G401 (cell line): Measurements from ENCODE around the gene SLC4A5. TPM values are rescaled to one million over a fixed set of nuclear protein-coding genes. Genes with fewer than 3 reads are reported as not detected.
"Not testable (repeated sequence)": the region's sequence is repeated elsewhere in the genome, so short reads cannot be mapped to it uniquely, and the experiment has no call there.

ENCODE experiments used
- DNase-seq: peaks from one replicate; pipeline ENCODE4 v3.0.0-alpha.2; 2015; ENCODE audit warnings: low spot score
- in situ Hi-C: cut with HindIII; loops from 2 replicates; pipeline ENCODE4 v1.10.0; 2016; ENCODE audit warnings: low sequenced_read_pairs, mixed read lengths
- total RNA-seq: library from RNA; depleted of rRNA; stranded (reverse); fragments of >200 nt; shearing (Covaris generic); gene quantifications from 2 replicates; pipeline ENCODE4 v1.2.3, GENCODE V29; 2014

Gene SLC4A5
- total RNA-seq, 1 experiment from 2014 or later: not detected

DNA sequence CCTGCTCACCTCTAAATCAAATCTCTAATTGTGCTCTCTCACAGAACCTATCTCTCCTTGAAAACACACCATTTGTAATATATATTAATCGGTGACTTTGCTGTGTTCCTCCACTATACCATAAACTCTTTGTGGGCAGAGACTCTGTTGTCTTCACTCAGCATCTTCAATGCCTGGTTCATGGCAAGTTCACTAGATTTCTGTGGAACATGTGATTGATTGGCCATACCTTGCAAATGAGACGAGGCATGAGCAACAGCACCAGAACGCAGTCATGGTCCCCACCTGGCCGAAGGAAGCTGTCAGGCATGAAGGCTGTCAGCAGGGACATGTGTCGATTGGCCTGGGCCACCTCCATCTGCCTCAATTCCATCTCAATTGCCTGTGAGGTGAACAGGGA is 25.3 kb upstream of the SLC4A5 start:
- no peak for DNase-seq
- in situ Hi-C loops: no loop called here

DNA sequence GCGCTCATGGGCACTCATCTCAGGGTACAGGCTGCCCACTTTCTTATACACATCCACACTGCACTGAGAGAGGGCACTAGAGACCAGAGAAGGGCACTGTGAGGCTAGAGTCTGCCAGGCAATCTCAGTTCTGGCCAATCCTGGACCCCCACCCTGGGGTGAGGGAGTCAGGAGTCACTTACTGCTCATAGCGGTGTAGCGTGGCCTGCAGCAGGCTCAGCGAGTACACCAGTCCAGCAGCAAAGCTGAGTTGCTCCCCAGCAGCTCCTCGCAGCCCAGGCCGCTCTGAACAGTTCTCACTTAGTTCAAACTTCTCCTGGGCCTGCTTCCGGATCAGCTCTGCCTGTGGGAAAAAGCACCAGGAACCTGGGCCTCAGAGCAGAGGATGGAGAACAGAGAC is 24.6 kb upstream of the SLC4A5 start:
- in situ Hi-C loops: no loop called here
- no peak for DNase-seq

DNA sequence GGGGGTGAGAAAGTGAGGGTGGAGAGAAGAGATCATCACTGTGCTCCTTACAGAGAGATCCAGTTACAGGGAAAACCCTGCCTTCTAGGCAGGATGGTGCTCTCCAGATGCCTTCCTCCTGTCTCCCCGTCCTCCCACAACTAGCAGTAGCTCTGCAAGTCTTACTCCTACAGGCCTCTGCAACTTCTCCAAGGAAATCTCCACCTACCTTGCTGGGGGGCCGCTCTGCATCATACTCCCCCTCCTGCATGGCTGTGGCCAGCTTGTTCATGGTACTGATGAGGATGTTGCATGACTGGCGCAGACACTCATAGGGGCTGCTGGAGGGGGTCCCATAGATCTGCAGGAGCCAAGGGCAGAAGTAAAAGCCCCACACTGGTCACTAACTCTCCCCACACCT is 22.8 kb upstream of the SLC4A5 start:
- in situ Hi-C loops: no loop called here
- no peak for DNase-seq

DNA sequence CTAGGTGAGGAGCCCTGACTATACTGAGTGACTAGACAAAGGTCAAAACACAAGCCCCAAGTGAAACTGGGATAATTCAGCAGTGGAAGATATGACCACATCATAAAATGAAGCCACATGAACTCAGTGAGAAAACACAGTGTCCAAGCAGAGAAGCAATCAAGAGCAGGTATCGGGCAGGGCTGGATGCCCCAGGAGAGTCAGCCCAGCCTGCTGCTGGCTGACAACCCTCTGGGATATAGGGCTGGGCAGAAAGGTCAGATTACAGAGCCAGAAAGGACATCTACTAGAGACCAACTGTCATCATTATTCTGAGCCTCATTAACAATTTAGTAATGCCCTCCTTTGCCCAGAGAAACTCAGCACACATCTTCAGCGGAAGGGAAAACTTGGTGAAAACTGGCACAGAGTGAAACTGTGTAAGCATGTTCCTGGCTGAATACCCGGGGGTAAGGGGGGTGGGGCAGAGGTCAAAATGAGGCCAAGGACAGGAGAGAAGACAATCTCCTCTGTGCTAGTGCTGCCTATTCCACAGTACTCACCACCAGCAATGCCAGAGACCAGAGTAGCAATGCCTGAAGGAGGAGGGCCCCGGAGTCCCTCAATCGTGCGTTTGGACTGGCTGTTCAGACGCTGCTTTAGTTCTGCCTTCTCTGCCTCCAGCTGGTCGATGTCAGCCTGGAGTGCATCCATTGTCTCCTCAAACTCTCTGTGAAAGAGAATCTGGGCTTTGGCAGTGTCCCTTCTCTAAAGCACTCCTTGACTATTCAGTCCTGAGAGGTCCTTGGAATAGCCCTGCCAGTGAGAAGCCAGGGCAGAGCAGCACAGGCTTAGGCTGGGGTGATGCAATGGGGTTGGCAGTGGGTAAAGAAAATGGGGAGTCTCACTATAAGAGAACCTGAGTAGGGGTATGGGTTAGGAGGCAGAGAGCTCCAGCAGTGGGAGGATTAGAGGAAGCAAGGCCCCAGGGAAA is 21.6 kb upstream of the SLC4A5 start:
- in situ Hi-C loops: no loop called here
- DNase-seq: peak; percentile 31

DNA sequence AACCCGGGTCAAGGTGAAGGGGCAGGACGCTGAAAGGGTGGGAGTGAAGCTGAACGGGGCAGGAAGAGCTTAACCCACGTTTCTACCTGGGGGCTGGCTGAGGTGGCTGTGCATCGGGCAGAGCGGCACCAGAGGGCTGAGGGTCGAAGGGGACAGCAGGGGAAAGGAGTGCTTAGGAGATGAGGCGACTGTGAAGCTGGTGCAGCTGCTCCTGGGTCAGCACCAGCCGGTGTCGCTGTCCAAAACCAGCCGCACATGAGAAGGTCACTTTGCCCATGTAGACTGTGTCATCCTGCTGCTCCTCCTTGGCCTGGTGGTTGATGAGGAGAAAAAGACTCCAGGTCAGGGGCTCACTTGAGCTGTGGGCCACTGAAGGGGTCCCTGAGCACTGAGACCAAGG is 18.1 kb upstream of the SLC4A5 start:
- DNase-seq: no peak
- in situ Hi-C loops: no loop called here

DNA sequence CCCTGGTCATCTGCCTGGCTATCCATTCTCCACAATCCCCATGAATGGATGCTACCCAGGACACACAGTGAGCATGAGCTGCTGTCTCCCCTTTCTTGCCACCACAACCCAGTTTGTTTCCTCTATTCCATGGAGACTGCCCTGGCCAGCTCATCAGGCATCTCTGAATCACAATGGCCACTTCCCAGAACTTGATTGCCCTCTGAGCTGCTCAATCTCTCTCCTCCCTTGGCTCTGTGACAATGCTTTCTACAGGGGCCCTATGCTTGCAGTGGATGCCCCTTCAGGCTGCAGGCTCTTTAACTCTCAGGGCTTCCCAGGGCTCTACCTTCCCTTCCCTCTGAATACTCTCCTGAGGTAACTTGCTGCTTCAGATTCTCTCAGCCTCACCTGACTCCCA is 14.4 kb upstream of the SLC4A5 start:
- DNase-seq: no peak
- in situ Hi-C loops: no loop called here

DNA sequence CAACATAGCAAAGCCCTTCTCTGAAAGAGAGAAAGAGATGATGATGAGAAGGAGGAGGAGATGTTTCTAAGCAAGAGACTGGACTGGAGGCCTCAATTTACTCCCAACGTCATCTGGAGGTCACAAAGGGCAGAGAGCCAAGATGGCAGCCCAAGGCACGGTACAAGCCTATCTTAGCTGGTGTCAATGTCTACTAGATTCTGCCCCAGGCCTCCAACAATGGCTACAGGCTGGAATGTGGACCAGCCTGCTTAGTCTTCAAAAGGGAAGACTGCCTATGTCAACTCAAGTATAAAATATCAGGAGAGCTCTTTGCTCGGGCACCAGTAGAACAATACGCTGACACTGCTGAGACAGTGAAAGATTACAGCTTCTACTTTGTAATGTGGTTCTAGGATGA is 6.7 kb upstream of the SLC4A5 start:
- in situ Hi-C loops: no loop called here
- no peak for DNase-seq

DNA sequence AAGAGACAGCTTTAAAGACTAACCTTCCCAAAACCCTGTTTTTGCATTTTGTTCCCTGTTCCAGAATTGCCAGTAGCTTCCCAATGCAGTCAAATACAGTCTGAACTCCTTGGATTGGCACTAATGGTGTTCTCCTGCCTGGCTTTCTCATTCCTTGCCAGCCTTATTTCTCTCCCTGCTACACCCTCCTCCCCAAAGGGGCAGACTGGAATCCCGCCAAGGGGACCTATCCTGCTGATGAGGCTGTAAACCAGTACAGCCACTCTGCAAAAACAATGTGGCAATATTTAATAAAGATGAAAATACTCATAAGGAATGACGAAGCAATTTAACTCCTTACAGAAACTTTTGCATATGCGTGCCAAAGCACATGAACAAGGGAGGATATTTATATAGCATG is 4.5 kb upstream of the SLC4A5 start:
- in situ Hi-C loops: no loop called here
- DNase-seq: no peak

DNA sequence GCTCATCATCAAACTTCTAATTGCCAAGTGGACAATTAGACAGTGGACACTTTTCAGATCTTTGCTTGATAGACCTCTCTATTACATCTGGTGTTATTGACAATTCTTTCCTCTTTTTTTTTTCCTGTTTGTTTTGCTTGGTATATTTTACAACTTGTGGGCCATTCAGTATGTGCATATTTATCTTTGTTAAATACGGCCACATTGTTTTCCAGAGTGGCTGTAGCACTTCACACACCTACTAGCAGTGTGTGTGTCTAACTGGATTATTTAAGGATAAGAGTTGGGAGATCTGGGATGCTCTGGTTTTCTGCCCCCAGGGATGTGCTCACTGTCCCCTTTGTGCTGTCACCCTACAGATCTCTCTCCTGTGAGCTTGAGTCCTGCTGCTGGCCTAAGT is 4.1 kb upstream of the SLC4A5 start:
- in situ Hi-C loops: no loop called here
- DNase-seq: no peak

DNA sequence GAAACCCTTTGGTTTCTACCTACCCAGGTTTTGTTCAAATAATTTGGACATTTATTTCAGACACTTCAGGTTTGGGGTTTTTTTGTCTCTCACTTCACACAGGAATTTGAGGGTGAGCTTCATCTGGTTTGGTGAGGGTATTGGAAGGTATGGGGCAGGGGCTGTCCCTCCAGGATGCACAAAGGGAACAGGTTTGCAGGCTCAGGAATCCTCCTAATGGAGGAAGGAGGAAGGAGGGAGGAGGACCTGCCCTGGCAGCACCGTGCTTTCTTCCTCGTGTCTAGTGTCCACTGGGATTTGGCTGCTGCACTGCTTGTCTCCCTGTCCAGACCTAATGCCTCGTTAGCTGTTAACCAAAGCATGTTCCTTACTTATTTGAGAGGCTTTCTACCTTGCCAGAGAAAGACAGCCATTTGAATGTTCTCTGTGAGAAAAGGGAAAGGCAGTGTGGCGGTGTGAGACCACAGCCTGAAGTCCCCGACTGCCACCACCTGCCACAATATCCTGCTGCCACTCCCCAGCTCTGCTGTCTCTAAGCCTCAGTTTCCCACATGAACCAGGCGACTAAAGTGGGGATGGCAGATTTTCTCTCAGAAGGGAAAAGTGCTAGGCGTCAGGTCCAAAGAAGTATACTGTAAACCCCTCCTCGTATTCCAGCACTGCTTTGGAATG is 2.2 kb upstream of the SLC4A5 start:
- in situ Hi-C loops: no loop called here
- no peak for DNase-seq

DNA sequence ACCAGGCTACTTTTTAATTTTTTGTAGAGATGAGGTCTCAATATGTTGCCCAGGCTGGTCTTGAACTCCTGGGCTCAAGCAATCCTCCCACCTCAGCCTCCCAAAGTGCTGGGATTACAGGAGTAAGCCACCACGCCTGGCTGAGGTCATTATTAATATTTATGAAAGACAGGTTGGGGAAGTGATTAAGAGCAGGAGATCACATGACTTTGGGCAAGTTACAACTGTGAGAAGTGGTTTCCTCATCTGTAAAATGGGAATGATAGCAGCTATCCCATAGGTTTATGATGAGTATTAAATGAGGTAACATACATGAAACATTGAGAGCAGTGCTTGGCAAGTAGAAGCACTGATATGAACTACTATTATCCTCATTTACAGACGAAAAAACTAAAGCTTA is 7.0 kb downstream of the SLC4A5 start:
- DNase-seq, in situ Hi-C loops: not testable (repeated sequence)

DNA sequence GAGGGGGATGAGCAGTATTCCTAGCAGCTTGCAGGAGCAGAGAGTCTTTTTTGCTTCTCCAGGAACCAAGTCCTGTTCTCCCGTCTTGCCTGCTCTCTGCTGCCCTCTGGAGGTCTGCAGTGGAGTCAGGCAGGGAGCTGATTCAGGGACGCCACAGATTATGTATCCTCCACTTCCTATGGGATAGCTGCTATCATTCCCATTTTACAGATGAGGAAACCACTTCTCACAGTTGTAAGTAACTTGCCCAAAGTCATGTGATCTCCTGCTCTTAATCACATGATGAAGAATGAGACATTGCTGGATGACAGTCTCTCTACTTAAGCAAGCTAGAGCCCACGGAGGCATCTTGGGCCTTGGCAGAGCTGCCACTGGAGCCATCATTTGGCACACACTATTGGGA is 8.3 kb downstream of the SLC4A5 start:
- DNase-seq: peak; percentile 92
- in situ Hi-C loops: no loop called here

DNA sequence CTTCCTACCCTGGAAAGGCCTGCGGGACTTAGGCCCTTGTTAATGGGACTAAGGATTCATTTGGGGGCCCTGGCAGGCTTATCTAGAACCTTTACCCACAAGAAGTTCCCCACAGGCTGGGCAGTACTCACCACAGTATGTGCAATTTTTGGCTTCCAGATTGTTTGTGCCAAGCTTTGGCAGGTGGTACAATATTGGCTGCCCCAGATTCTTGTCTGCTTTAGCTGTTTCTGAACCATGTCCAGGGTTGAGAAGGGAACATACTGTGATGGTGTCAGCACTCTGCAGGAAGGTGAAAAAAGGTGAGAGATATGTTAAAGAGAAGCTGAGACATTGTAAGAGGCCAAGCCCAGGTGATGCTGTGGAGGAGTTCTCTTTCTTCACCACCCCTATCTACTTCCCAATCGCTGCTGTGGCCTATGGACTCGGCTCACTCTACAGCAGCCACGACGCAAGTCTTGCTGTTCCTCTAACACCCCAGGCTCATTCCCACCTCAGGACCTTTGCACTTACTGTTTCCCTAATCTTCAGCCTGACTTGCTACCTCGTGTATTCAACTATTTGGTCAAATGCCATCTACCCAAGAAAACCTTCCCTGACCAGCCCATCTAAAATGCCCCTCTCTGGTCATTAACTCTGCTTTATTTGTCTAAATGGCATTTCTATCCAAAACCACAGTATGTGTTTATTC is 9.2 kb downstream of the SLC4A5 start:
- in situ Hi-C loops: no loop called here
- DNase-seq: peak; percentile 98

DNA sequence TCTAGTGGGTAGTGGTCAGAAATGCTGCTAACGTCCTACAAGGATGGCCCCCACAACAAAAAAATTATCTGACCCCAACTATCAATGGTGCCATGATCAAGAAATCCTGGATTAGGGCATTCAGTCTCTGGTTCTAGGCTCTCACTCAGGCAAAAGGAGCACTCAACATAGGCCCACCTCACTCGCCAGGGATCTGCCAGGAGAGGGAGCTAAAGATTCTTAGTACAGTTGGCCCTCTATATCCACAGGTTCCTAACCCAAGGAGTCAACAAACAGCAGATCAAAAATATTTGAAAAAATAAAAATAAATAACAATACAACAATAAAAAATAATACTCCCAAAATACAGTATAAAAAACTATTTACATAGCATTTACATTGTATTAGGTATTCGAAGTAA is 10.0 kb downstream of the SLC4A5 start:
- peak; percentile 39 for DNase-seq
- in situ Hi-C loops: no loop called here

DNA sequence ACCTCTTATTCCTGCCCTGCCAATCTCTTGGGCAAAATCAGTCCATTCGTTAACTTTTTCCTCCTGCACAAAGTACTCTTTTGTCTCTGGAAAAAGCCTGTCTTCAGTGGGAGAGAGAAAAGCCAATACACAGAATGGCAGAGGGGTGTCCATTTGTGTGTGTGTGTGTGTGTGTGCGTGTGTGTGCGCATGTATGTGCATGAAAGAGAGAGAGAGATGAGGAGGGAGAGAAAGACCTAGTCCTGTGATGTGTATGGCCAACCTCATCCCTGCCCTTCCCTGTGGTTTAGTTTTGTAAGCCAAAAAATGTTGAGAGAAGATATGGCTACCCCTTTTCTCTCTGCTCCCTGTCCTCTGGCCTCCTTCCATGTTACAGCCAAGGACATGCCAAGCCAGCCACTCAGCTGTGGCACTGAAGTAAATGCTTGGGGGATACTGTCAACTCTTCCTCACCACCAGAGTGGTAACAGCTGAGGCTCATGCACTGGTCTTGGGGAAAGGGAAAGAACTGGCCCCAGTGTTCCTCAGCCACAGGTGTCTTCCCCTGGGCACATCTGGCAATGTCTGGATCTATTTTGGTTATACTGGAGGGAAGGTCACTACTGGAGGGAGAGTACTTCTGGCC is 10.6 kb downstream of the SLC4A5 start:
- in situ Hi-C loops: no loop called here
- DNase-seq: peak; percentile 32

DNA sequence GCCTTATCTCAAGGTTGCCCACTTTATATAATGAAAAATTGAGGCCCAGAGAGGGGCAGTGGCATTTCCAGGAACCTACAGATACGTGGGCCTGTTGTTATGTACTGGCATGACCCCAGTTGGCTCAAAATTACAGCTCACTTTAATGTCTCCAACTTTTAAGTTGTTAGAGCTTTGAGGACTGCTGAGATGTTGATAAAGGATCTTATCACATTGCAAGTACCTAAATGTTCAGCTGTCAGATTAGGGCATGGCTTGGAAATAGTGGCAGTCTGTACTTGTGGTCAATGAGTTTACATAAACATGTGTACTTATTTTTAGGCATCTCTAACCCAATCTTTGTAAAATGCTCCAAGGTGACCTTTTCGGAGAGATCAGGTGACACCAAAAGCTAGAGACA is 14.6 kb downstream of the SLC4A5 start:
- no peak for DNase-seq
- in situ Hi-C loops: no loop called here

DNA sequence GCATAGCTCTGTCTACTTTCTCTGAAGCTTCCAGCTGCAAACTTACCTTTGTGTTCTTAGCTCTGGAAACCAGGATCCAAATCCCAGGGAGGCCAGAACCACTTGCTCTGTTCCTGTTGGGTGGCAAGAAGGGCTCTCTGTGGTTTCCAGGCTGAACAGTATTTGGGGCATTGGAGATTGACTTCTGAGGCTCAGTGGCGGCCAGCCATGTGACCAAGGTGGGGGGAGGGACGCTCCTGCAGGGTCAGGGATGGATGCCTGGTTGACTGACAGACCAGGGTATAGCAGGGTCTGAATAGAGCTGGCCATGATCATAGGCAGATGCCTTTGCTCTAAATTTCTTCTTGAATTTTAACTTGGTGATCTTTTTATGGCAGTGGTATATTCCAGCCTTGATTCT is 15.1 kb downstream of the SLC4A5 start:
- in situ Hi-C loops: no loop called here
- no peak for DNase-seq

DNA sequence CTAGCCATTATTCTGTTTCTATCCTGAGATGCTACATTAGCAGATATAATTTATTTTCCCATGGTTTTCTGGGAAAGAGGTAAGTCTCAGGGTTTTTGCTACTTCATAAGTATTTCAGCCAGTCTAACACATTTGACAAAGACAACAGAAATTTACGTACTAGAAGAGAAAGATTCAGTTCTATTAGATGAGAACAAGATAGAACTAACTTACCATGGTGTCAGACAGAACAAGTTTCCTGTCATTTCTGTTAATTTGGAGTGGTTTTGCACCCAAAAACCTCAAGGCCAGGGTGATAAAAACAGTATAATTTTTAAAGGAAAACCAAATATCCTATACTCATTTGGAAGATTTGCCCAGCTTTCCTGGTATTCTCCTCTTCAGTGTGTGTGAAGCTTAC is 15.6 kb downstream of the SLC4A5 start:
- in situ Hi-C loops: no loop called here
- no peak for DNase-seq

DNA sequence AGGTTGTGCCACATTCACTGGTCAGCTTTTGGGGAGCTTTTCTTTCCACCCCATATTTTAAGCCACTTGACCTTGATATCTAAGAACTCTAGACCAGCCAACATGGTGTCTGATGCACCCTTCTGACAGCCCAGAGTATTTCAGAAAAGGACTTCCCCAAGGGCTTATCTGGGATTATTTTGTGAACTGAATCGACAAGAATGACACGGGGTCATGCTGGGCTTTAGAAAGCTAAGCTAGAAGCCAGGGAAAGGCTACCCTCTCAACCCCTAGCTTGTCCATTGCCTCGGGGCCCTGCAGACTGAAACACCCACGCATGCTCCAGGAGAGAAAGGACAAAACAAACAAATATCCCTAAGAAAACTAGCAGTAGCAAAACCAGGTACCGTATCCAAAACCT is 16.0 kb downstream of the SLC4A5 start:
- in situ Hi-C loops: no loop called here
- no peak for DNase-seq

DNA sequence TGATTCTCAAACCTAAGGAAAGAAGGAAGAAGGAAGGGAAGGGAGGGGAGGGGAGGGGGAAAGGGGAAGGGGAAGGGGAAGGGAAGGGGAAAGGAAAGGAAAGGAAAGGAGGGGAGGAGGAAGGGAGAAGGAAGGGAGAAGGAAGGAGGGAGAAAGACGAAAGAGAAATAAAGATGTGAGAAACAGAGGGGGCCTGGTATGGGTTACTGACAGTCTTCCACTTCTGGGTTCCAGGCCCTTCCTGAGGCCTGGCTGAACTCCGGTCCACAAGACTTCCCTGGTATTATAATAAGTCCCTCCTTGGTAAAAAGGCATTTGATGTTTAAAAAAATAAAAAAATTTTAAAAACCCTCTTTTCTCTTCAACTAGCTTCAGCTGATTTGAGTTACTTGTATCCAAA is 17.4 kb downstream of the SLC4A5 start:
- DNase-seq: no peak
- in situ Hi-C loops: no loop called here
